Hepatocyte (in vitro differentiated cells): ENCODE results near the gene MRPS27. TPM values are rescaled to one million over a fixed set of nuclear protein-coding genes. Genes with fewer than 3 reads are reported as not detected.
"Not testable (repeated sequence)": the region's sequence is repeated elsewhere in the genome, so short reads cannot be mapped to it uniquely, and the experiment has no call there.

Experiments
- DNase-seq: peaks from one replicate; pipeline ENCODE4 v3.0.0-alpha.2; 2016; ENCODE audit warnings: low spot score
- H2AFZ ChIP-seq: fragments of 200-600 bp; sonication (generic); 2 replicates; pipeline ENCODE4 v1.6.0; 2016; ENCODE audit warnings: antibody characterized with exemption, mild to moderate bottlenecking
- H3K27ac ChIP-seq: fragments of 200-600 bp; sonication (generic); 2 replicates; pipeline ENCODE4 v1.5.1; 2016; ENCODE audit warnings: mild to moderate bottlenecking
- H3K27me3 ChIP-seq: fragments of 200-600 bp; sonication (generic); 2 replicates; pipeline ENCODE4 v1.6.1; 2016
- H3K36me3 ChIP-seq: fragments of 200-600 bp; sonication (generic); replicated peaks from 2 replicates; pipeline ENCODE4 v1.5.1; 2016; ENCODE audit warnings: low read depth; ENCODE audit not compliant: insufficient read depth
- H3K4me1 ChIP-seq: fragments of 200-600 bp; sonication (generic); 2 replicates; pipeline ENCODE4 v1.5.1; 2016; ENCODE audit warnings: mild to moderate bottlenecking, moderate library complexity; ENCODE audit not compliant: insufficient read depth
- H3K4me2 ChIP-seq: fragments of 200-600 bp; sonication (generic); 2 replicates; pipeline ENCODE4 v1.6.0; 2016
- H3K4me3 ChIP-seq: fragments of 200-600 bp; sonication (generic); 2 replicates; pipeline ENCODE4 v1.5.1; 2016; ENCODE audit warnings: mild to moderate bottlenecking
- H3K79me2 ChIP-seq: fragments of 200-600 bp; sonication (generic); 2 replicates; pipeline ENCODE4 v1.6.0; 2017; ENCODE audit warnings: mild to moderate bottlenecking
- H3K9me2 ChIP-seq: fragments of 200-600 bp; sonication (generic); replicated peaks from 2 replicates; pipeline ENCODE4 v1.6.0; 2017; ENCODE audit warnings: mild to moderate bottlenecking; ENCODE audit not compliant: insufficient read depth
- H3K9me3 ChIP-seq: fragments of 200-600 bp; sonication (generic); 2 replicates; pipeline ENCODE4 v1.5.1; 2016; ENCODE audit warnings: low read depth, mild to moderate bottlenecking
- H4K20me1 ChIP-seq: fragments of 200-600 bp; sonication (generic); 2 replicates; pipeline ENCODE4 v1.6.0; 2016; ENCODE audit warnings: mild to moderate bottlenecking; ENCODE audit not compliant: insufficient read depth, poor library complexity, severe bottlenecking
- EZH2 ChIP-seq: fragments of 200-600 bp; sonication (generic); IDR thresholded peaks from 2 replicates; pipeline ENCODE4 v1.6.1; 2016; ENCODE audit warnings: antibody characterized with exemption, mild to moderate bottlenecking, borderline replicate concordance
- EZH2phosphoT487 ChIP-seq: fragments of 200-600 bp; sonication (generic); IDR thresholded peaks from one replicate; pipeline ENCODE4 v1.6.1; 2018; ENCODE audit warnings: antibody characterized with exemption, mild to moderate bottlenecking, low read depth, moderate library complexity; ENCODE audit not compliant: unreplicated experiment, severe bottlenecking
- WGBS: methylation state at CpG from one replicate; pipeline ENCODE4 v1.1.6; 2016; ENCODE audit warnings: low lambda C conversion rate; ENCODE audit errors: missing lambda C conversion rate; 5-methylcytosine and 5-hydroxymethylcytosine counted together
- polyA plus RNA-seq: library from polyadenylated mRNA; unstranded; fragments of >200 nt; fragmentation: Nextera tagmentation; extraction: Ambion mirVana; gene quantifications from 2 replicates; pipeline ENCODE4 v1.2.1, GENCODE V29; 2016
- total RNA-seq: library from RNA; depleted of rRNA; stranded (reverse); fragments of >200 nt; gene quantifications from 2 replicates; pipeline ENCODE4 v1.2.3, GENCODE V29; 2014
- TF ChIP-seq, protein P1 (sequence below): fragments of 200-600 bp; sonication (generic); IDR thresholded peaks from 2 replicates; pipeline ENCODE4 v1.5.1; 2016; ENCODE audit warnings: antibody characterized with exemption, mild to moderate bottlenecking; ENCODE audit not compliant: poor library complexity

The MRPS27 gene
- total and polyA plus RNA-seq, 2 experiments from 2014 or later, result 35.6 to 63.5 TPM

GRCh38 chr5:72301557-72301956 is 18.5 kb downstream of the MRPS27 start:
- WGBS, result 91% methylated on average over 6 of the region's 6 CpGs
- TF ChIP-seq EZH2 (no peak), EZH2phosphoT487 (no peak)
- TF ChIP-seq, protein P1, sequence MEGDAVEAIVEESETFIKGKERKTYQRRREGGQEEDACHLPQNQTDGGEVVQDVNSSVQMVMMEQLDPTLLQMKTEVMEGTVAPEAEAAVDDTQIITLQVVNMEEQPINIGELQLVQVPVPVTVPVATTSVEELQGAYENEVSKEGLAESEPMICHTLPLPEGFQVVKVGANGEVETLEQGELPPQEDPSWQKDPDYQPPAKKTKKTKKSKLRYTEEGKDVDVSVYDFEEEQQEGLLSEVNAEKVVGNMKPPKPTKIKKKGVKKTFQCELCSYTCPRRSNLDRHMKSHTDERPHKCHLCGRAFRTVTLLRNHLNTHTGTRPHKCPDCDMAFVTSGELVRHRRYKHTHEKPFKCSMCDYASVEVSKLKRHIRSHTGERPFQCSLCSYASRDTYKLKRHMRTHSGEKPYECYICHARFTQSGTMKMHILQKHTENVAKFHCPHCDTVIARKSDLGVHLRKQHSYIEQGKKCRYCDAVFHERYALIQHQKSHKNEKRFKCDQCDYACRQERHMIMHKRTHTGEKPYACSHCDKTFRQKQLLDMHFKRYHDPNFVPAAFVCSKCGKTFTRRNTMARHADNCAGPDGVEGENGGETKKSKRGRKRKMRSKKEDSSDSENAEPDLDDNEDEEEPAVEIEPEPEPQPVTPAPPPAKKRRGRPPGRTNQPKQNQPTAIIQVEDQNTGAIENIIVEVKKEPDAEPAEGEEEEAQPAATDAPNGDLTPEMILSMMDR, result no peak
- H3K79me2 ChIP-seq, result peaks cover 78% of the 10 kb centered on the region
- no peaks in the 10 kb centered on the region for H3K9me3 ChIP-seq
- H3K4me3 ChIP-seq, result no peak overlapping the region
- H3K36me3 ChIP-seq, result no peaks in the 10 kb centered on the region
- no peaks in the 10 kb centered on the region for H3K9me2 ChIP-seq
- peaks cover 13% of the 10 kb centered on the region for H3K4me1 ChIP-seq
- no peak overlapping the region for H2AFZ ChIP-seq
- DNase-seq, result no peak
- H3K27me3 ChIP-seq, result no peaks in the 10 kb centered on the region
- no peak overlapping the region for H3K4me2 ChIP-seq
- H4K20me1 ChIP-seq, result no peaks in the 10 kb centered on the region
- no peak overlapping the region for H3K27ac ChIP-seq

GRCh38 chr5:72300590-72301339 is 19.3 kb downstream of the MRPS27 start:
- Histone ChIP-seq H3K9me2 (no peaks in the 10 kb centered on the region), H2AFZ (no peak overlapping the region), H3K27me3 (no peaks in the 10 kb centered on the region), H3K27ac (no peak overlapping the region), H3K9me3 (no peaks in the 10 kb centered on the region), H3K36me3 (no peaks in the 10 kb centered on the region), H3K4me3 (no peak overlapping the region), H4K20me1 (no peaks in the 10 kb centered on the region), H3K4me2 (no peak overlapping the region), H3K79me2 (peaks cover 70% of the 10 kb centered on the region), H3K4me1 (peaks cover 7% of the 10 kb centered on the region)
- DNase-seq, result no peak
- TF ChIP-seq EZH2, result no peak
- TF ChIP-seq, protein P1, result no peak
- TF ChIP-seq EZH2phosphoT487, result no peak
- WGBS, result 79% methylated on average over 1 of the region's 1 CpG

- no peak for DNase-seq
- H3K27me3 ChIP-seq, result no peaks in the 10 kb centered on the region
- peaks cover 49% of the 10 kb centered on the region for H3K79me2 ChIP-seq
- no peak for TF ChIP-seq EZH2phosphoT487
- TF ChIP-seq EZH2, result no peak
- TF ChIP-seq, protein P1, result no peak
- H3K4me1 ChIP-seq, result no peaks in the 10 kb centered on the region
- H3K4me2 ChIP-seq, result no peak overlapping the region
- no peak overlapping the region for H3K27ac ChIP-seq
- H3K9me3 ChIP-seq, result no peaks in the 10 kb centered on the region
- no peaks in the 10 kb centered on the region for H3K36me3 ChIP-seq
- H3K9me2 ChIP-seq, result no peaks in the 10 kb centered on the region
- no peaks in the 10 kb centered on the region for H4K20me1 ChIP-seq
- 95% methylated on average over 5 of the region's 5 CpGs for WGBS
- no peak overlapping the region for H3K4me3 ChIP-seq
- no peak overlapping the region for H2AFZ ChIP-seq
Observed at GRCh38 chr5:72298711-72299110, 21.3 kb downstream of the MRPS27 start.

GRCh38 chr5:72298136-72298535 is 21.9 kb downstream of the MRPS27 start:
- not testable (repeated sequence) for H3K9me3 ChIP-seq, H3K4me1 ChIP-seq, H3K36me3 ChIP-seq, H3K27me3 ChIP-seq, H3K9me2 ChIP-seq, H3K27ac ChIP-seq, DNase-seq, H3K4me2 ChIP-seq, H4K20me1 ChIP-seq, H2AFZ ChIP-seq, H3K4me3 ChIP-seq
- WGBS, result 95% methylated on average over 3 of the region's 3 CpGs
- peaks cover 44% of the 10 kb centered on the region for H3K79me2 ChIP-seq
